GM18870 (cell line): ENCODE data around the gene GABRB2.

Source experiments
- ATAC-seq: cut with Tn5 transposase; IDR thresholded peaks from one replicate; pipeline ENCODE4 v1.9.1; 2021; ENCODE audit warnings: moderate library complexity; ENCODE audit not compliant: unreplicated experiment

GABRB2 gene

DNA sequence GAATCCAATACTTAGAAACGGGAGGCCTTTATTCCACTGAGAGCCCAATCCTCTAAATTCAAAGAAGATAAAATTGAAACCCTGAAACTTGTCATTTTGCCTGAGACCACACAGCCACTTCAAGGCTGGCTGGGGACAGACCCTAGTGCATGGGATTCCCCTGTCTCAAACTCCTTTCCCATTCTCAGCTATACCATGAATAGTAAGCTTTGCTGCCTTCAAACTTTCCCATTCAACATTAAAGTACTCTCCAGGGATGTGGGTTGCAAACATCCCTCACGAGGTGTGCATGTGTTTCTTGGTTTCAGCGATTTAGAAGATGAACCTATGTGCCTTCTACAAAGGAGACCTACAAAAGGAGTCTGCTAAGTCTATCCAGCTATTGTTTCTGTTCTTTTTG is 64.6 kb downstream of the GABRB2 start:
- peak; percentile 60 for ATAC-seq

GRCh38 chr5:161471211-161471950 is 75.1 kb downstream of the GABRB2 start:
- no peak for ATAC-seq

DNA sequence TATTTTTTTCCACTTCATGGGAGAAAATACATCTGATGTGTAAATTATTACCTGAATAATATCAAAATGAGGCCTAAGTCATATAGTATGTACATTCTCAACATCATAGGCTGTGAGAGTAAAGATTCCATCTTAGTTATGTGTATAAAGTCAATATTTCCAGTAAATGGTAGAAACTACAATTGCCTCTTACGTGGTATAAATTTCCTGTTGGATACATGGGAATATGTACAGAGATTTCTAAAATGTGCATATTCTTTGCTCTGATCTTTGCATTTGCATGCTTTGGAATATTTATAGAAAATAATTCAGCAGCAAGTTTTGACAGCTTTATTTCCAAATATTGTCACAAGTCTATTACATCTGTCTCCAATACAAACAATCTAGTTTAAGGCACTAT is 78.8 kb downstream of the GABRB2 start:
- no peak for ATAC-seq

DNA sequence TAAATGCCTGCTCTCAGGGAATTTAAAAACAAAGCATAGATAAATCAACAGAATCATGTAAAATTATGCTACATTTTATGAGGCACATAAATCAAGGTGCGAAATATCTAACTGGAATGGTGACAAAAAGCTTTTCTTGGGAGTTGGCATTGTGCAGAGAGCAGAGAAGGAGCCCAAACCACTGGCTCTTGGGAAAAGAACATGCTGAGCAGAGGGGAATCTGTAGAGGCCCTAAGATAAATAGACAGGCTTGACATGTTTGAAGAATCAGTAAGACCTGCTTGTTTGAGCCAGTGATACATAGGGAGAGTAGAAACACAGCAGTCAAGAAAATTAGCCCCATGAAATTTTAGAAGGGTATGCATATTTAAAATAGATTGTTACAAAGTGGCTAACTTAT is 85.8 kb downstream of the GABRB2 start:
- ATAC-seq: no peak

DNA sequence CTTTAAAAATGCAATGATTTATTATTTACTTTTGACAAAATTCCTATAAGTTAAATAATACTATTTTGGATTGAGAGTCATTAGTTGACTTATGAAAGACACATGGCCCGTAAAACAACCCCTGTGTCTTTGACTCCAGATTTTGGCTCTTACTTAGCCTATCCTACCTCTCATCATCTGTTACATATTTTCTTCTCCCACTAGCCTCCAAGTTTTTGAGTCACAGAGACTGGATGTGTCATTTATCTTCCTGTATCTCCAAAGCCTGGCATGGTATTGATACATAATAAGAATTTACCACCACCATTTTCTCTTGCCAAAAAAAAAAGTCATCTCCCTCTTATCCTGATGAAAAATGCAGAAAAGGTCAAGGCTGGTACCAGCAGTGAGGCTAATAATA is 99.9 kb downstream of the GABRB2 start:
- no peak for ATAC-seq

DNA sequence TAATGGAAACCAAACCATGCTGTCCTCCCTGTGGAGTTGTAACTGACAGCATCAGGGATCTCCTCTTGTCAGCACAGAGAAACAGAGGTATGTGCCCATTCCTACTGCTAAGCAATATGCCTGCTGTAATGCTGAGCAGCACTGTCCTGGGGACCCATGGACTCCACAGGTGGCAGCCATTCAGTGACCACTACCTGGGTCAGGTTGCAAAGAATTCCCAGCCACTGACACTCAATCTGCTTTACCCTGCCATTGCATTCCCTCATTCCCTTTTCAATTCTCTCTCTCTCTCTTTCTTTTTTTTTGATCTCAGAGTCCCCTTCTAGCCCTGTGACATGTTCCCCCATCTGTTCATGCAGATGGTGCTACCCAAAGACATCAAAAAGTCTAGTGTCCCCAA is 104.1 kb downstream of the GABRB2 start:
- no peak for ATAC-seq

DNA sequence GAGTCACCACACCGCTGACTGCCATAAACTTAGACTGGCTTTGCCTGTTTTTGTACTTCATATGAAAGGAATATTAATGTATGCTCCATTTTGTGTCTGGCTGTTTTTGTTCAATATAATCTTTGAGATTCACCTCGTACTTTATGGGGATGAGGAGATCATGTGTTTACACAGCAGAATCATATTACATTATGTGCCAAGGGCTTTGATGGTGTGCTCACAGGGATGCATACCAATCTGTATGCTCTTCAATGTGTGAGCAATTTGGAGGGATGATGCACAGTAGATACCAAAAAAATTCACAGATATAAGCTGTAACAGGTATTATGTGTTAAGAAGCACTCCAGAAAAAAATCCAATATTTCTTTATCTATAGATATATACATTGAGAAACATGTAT is 113.7 kb downstream of the GABRB2 start:
- no peak for ATAC-seq

DNA sequence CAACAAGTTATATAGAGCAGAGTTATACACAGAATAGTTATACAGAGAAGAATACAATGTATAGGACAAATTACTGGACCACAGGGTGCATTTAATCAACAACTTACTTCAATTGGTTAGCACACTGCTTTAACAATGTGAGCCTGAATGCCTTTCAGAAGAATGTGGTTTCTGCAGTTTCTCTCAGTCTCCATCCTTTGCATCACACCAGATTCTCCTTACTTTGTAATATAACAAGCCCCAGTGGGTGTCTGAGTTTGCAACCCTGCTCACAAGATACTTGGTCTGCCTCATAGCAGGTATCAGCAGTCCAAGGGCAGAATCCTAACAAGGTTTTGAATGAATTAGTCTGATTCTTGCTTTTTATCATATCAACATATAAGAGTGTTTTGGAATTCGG is 114.6 kb downstream of the GABRB2 start:
- ATAC-seq: no peak

DNA sequence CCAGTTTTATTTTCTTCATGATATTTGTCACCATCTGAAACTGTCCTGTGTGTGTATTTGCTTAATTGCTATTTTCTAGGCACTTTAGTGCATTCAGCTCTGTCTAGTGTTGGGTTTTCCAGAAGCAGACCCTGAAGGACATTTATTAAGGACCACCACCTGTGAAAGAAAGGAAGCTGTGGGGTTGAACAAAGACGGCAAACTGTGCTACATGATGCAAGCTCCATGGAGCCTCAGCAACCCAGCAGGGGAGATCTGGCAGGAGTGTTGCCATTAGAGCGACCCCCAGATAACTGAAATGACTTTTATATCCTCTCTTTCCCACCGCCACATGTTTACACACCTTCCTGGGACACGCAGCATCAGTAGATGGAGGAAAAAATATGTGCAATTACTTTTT is 125.5 kb downstream of the GABRB2 start:
- no peak for ATAC-seq

GRCh38 chr5:161420521-161420920 is 126.0 kb downstream of the GABRB2 start:
- no peak for ATAC-seq

DNA sequence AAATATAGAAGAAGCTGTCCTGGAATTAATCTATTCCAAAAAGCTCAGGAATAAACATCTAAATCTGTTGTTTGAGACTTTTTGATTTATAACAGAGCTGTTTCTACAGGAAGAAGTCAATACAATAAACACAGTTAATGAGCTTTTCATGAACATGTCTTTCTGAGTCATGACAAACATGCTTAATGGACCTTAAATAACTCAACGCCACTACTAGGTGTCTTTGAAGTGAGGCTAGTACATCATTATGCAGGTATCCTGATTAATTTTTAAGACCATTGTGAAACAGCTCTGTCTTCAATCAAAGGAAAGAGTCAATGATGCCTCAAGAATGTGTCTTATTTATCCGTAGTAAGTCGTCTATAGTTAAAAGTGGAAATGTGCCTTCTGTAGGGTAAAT is 131.6 kb downstream of the GABRB2 start:
- no peak for ATAC-seq

DNA sequence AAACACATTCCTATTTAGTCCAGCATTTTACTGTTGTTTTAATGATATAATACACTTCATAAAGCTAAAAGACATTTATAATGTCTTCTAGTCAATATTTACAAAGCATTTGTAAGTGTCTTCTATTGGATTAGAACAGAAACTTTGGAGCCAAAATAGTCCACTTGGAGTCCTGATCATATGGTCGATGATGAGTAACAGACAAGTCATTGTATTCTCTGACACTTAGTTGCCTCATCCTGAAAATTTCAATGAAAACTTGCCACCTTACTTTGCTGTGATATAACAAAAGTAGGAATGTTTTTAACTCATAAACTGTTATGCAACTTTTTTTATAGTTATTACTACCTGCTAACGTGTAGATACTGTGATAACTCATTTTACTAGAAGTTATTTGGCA is 132.5 kb downstream of the GABRB2 start:
- ATAC-seq: no peak

GRCh38 chr5:161412792-161413191 is 133.7 kb downstream of the GABRB2 start:
- no peak for ATAC-seq

DNA sequence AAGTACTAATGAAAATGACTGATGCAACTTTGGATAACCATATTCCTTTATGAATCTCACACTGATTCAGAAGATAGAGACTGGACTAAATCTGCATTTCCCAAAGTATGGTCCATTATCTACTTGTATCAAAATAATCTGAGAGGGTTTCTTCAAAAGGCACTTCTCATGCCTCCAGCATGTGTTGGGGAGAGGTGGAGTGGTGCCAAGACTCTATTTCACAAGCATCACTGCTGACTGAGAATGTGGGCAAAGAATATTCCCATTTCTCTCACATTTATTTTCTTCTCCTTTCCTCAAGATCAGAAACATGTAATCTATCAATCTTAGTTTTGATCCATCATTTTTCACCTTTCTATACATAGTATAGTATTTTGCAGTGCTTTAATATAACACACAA is 135.4 kb downstream of the GABRB2 start:
- no peak for ATAC-seq

GRCh38 chr5:161410640-161411039 is 135.9 kb downstream of the GABRB2 start:
- ATAC-seq: no peak

DNA sequence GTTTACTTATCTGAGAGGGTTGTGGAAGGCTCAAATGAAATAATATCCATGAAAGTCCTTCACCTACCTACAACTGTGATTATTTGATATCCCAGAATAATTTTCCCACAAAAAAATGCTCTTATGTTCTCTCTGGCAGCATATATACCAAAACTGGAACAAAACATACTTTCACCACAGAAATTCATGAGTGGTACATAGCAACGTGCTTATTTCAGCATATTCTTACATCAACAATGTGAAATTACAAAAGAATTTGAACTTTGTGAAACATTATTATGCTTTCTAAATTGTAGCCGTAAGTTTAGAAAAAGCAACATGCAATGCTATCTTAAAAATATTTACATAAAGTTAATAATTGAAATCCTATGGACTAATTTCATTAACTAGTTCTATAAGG is 137.1 kb downstream of the GABRB2 start:
- no peak for ATAC-seq

DNA sequence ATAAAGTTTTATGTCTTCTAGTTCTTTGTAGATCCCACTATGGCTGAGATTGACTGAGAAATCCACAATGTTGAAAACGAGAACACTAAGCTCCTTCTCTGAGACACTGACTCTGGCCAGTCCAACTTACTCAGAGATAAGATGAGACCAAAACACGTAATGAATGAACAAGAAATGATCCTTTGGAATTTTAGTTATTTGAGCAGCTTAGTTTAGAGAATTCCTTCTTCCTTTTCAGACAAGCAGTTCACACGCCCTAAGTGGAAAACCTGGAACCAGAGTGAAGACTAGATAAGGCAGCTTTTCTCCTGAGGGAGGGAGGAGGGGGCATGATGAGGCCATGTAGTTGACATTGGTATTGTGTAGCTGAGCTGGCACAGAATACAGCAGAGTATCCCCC is 139.6 kb downstream of the GABRB2 start:
- ATAC-seq: no peak

DNA sequence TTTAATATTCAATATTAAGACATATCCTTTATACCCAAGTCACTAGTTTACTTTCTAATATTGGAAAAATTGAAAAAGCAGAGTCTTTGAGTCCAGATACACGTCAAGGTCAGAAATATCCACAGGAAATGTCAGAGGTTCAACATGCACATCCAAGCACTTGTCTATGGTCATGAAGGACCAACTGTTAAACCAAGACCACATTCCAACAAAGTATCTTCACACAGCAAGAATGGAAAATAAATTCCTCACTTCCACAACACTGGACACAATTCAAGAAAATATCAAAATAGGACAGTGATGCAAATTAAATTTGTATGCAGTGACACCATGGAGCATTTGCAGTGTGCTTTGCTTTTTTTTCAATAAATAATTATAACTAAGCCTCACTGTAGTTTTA is 142.5 kb downstream of the GABRB2 start:
- ATAC-seq: no peak

GRCh38 chr5:161403121-161403520 is 143.4 kb downstream of the GABRB2 start:
- ATAC-seq: no peak

GRCh38 chr5:161400583-161400982 is 145.9 kb downstream of the GABRB2 start:
- ATAC-seq: no peak

GRCh38 chr5:161399996-161400562 is 146.4 kb downstream of the GABRB2 start:
- ATAC-seq: no peak

DNA sequence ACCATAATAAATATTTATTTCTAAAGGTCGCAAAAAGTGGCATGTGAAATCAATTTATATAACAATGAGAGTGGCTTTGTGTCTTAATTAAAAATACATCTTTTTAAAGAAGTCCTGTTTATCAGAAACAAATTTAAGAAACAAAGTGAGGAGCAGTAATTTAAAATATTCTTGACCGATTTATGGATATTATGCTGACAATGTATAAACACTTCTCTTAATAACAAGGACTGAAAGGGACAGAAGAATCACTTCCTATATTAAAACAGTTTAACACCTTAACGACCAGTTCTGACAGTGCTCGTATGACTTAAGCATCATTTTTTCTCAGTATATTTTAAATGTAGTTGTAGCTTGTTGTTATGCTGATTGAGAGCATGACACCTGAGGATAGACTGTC is 149.1 kb downstream of the GABRB2 start:
- ATAC-seq: no peak

- no peak for ATAC-seq
Observed at GRCh38 chr5:161396171-161396570, 150.4 kb downstream of the GABRB2 start.
